Neutrophil (primary cell): ENCODE results near the gene UCN.
"Not testable (repeated sequence)": the region's sequence is repeated elsewhere in the genome, so short reads cannot be mapped to it uniquely, and the experiment has no call there.

Source experiments
- H3K27ac ChIP-seq: fragments of 200-600 bp; sonication (generic); 2 replicates; pipeline ENCODE4 v1.5.1; 2016; ENCODE audit warnings: mild to moderate bottlenecking, moderate library complexity
- H3K27me3 ChIP-seq: fragments of 200-600 bp; sonication (generic); 2 replicates; pipeline ENCODE4 v1.6.0; 2016; ENCODE audit warnings: mild to moderate bottlenecking
- H3K36me3 ChIP-seq: fragments of 200-600 bp; sonication (generic); 2 replicates; pipeline ENCODE4 v1.5.1; 2017
- H3K4me1 ChIP-seq, 2 experiments: fragments of 200-600 bp in 1 of 2; sonication (generic) in 1 of 2; 1 replicate in 1 of 2; 2 replicates in 1 of 2; pipeline versions ENCODE4 v1.5.1 to v1.6.1; 2013 to 2016; ENCODE audit warnings: low read depth in 1 of 2, low read length in 1 of 2, mild to moderate bottlenecking in 1 of 2, moderate library complexity in 1 of 2; ENCODE audit not compliant: control insufficient read depth in 1 of 2, insufficient read depth in 1 of 2
- H3K4me3 ChIP-seq, 2 experiments: fragments of 200-600 bp in 1 of 2; sonication (generic) in 1 of 2; 1 replicate in 1 of 2; 2 replicates in 1 of 2; pipeline ENCODE4 v1.5.1; 2013 to 2016; ENCODE audit warnings: low read depth in 1 of 2, low read length in 1 of 2, mild to moderate bottlenecking in 1 of 2, moderate library complexity in 1 of 2
- H3K9me3 ChIP-seq: fragments of 200-600 bp; sonication (generic); 2 replicates; pipeline ENCODE4 v1.5.1; 2016
- CTCF ChIP-seq: fragments of 200-600 bp; sonication (generic); IDR thresholded peaks from 2 replicates; pipeline ENCODE4 v1.5.1; 2016; ENCODE audit warnings: antibody characterized with exemption

Gene UCN

GRCh38 chr2:27270670-27271069 is 37.6 kb downstream of the UCN start:
- Histone ChIP-seq H3K4me1 (no peaks in the 10 kb centered on the region), H3K36me3 (no peaks in the 10 kb centered on the region), H3K27me3 (peaks cover 64% of the 10 kb centered on the region), H3K9me3 (no peaks in the 10 kb centered on the region), H3K27ac (no peak overlapping the region), H3K4me3 (no peak overlapping the region)
- TF ChIP-seq CTCF, result no peak

- Histone ChIP-seq H3K27ac (no peak overlapping the region), H3K27me3 (peaks cover 69% of the 10 kb centered on the region), H3K4me3 (no peak overlapping the region), H3K9me3 (no peaks in the 10 kb centered on the region), H3K36me3 (no peaks in the 10 kb centered on the region), H3K4me1 (peaks cover under 1% of the 10 kb centered on the region in 2 experiments)
- TF ChIP-seq CTCF, result no peak
These were observed 38.1 kb downstream of the UCN start for GRCh38 chr2:27270131-27270530.

GRCh38 chr2:27268296-27268695 is 39.9 kb downstream of the UCN start:
- H3K4me3 ChIP-seq, H3K9me3 ChIP-seq, H3K27ac ChIP-seq, H3K36me3 ChIP-seq: not testable (repeated sequence)
- peaks cover 87% of the 10 kb centered on the region for H3K27me3 ChIP-seq
- H3K4me1 ChIP-seq, result peaks cover 14 to 19% of the 10 kb centered on the region in 2 experiments

GRCh38 chr2:27265536-27265870 is 42.7 kb downstream of the UCN start:
- no peaks in the 10 kb centered on the region for H3K36me3 ChIP-seq
- H3K27ac ChIP-seq, result no peak overlapping the region
- no peak for TF ChIP-seq CTCF
- H3K9me3 ChIP-seq, result no peaks in the 10 kb centered on the region
- no peak overlapping the region for H3K4me3 ChIP-seq
- peaks cover 20 to 33% of the 10 kb centered on the region in 2 experiments for H3K4me1 ChIP-seq
- H3K27me3 ChIP-seq, result peaks cover 100% of the 10 kb centered on the region

GRCh38 chr2:27264753-27265535 is 43.3 kb downstream of the UCN start:
- TF ChIP-seq CTCF, result no peak
- Histone ChIP-seq H3K9me3 (no peaks in the 10 kb centered on the region), H3K27ac (no peak overlapping the region), H3K36me3 (no peaks in the 10 kb centered on the region), H3K4me3 (peak overlapping the region in 1 of 2 experiments; percentile 24), H3K27me3 (peaks cover 100% of the 10 kb centered on the region), H3K4me1 (peaks cover 20 to 33% of the 10 kb centered on the region in 2 experiments)

- Histone ChIP-seq H3K4me1 (peaks cover 20 to 33% of the 10 kb centered on the region in 2 experiments), H3K27ac (no peak overlapping the region), H3K9me3 (no peaks in the 10 kb centered on the region), H3K4me3 (peak overlapping the region in 1 of 2 experiments; percentile 24), H3K36me3 (no peaks in the 10 kb centered on the region), H3K27me3 (peaks cover 100% of the 10 kb centered on the region)
- no peak for TF ChIP-seq CTCF
These were observed 43.9 kb downstream of the UCN start for GRCh38 chr2:27264253-27264752.
